Measurements from ENCODE around the gene ATAD2B.
"Not testable (repeated sequence)": the region's sequence is repeated elsewhere in the genome, so short reads cannot be mapped to it uniquely, and the experiment has no call there.

The ATAD2B gene

DNA sequence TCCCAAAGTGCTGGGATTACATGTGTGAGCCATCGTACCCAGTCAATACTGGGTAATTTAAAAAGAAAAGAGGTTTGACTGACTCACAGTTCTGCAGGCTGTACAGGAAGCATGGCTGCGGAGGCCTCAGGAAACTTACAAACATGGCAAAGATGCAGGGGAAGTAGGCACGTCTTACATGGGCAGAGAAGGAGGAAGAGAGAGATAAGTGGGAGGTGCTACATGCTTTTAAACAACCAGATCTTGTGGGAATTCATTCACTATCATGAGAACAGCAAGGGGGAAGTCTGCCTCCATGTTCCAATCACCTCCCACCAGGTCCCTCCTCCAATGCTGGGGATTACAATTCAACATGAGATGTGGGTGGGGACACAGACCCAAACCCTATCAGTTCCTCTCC is 192.5 kb downstream of the ATAD2B start:
- DNase-seq (ENCODE audit: low read depth), result no peak
- H3K4me3 ChIP-seq (ENCODE audit: low read length), result no peak overlapping the region
- TF ChIP-seq, protein P1, sequence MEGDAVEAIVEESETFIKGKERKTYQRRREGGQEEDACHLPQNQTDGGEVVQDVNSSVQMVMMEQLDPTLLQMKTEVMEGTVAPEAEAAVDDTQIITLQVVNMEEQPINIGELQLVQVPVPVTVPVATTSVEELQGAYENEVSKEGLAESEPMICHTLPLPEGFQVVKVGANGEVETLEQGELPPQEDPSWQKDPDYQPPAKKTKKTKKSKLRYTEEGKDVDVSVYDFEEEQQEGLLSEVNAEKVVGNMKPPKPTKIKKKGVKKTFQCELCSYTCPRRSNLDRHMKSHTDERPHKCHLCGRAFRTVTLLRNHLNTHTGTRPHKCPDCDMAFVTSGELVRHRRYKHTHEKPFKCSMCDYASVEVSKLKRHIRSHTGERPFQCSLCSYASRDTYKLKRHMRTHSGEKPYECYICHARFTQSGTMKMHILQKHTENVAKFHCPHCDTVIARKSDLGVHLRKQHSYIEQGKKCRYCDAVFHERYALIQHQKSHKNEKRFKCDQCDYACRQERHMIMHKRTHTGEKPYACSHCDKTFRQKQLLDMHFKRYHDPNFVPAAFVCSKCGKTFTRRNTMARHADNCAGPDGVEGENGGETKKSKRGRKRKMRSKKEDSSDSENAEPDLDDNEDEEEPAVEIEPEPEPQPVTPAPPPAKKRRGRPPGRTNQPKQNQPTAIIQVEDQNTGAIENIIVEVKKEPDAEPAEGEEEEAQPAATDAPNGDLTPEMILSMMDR (conservative IDR thresholded peaks at IDR 0.05; ENCODE audit: low read depth, low read length), result no peak

GRCh38 chr2:23723029-23723428 is 203.9 kb downstream of the ATAD2B start:
- H3K4me3 ChIP-seq (ENCODE audit: low read length); DNase-seq (ENCODE audit: low read depth): not testable (repeated sequence)

GRCh38 chr2:23722255-23722654 is 204.7 kb downstream of the ATAD2B start:
- no peak for DNase-seq (ENCODE audit: low read depth)
- TF ChIP-seq, protein P1 (conservative IDR thresholded peaks at IDR 0.05; ENCODE audit: low read depth, low read length), result no peak
- H3K4me3 ChIP-seq (ENCODE audit: low read length), result no peak overlapping the region

- H3K4me3 ChIP-seq (ENCODE audit: low read length), result no peak overlapping the region
- TF ChIP-seq, protein P1 (conservative IDR thresholded peaks at IDR 0.05; ENCODE audit: low read depth, low read length), result no peak
- DNase-seq (ENCODE audit: low read depth), result no peak
Observed at GRCh38 chr2:23721454-23721826, 205.5 kb downstream of the ATAD2B start.

GRCh38 chr2:23720705-23721453 is 206.0 kb downstream of the ATAD2B start:
- H3K4me3 ChIP-seq (ENCODE audit: low read length), result no peak overlapping the region
- TF ChIP-seq, protein P1 (conservative IDR thresholded peaks at IDR 0.05; ENCODE audit: low read depth, low read length), result no peak
- DNase-seq (ENCODE audit: low read depth), result no peak

DNA sequence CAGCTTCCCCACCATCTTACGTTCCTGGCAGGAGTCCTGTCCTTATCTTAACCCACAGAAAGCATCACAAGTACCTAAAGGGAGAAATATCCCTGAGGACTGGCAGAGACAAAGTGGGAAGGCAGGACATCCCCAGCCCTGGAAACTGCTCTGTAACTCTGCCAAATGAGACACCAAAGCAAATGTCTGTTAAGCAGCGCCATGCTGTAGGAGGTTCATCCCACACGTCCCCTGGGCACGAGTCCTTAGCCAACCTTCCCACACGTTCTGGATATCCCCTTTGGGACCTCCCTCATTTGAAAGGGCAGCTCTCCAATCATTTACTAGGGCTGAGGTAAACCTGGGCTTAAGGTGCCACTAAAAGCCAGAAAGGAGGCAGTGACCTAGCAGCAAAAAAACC is 207.2 kb downstream of the ATAD2B start:
- no peak for DNase-seq (ENCODE audit: low read depth)
- TF ChIP-seq, protein P1 (conservative IDR thresholded peaks at IDR 0.05; ENCODE audit: low read depth, low read length), result no peak
- no peak overlapping the region for H3K4me3 ChIP-seq (ENCODE audit: low read length)

DNA sequence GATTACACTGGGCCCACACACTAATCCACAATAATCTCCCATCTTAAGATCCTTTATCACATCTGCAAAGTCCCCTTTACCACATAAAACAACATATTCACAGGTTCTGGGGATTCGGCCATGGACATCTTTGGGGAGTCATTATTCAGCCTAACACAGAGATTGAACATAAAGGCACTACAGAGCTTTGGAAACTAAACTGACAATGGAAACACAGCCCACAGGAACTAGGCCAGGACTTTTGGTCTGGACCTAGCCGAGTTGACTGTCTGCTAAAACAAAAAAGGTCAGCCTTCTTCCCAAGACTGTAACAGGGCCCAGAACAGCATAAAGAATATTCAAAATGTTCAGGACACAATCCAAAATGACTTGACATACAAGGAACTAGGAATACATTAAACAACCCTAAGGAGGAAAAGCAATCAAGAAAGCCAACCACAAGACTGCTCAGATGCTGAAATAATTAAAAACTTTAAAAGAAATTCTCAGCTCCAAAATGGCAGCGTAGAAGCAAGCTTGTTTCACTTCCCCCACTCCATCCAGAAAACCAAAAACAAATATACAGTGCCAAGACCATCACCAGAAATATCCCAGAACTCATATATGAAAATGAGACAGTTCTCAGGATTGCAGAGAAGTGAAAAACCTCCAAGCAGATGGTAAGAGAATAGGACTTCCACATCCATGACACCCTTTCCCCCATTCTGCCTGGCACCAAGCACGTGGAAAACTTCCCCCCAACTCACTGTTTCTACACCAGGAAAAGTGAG is 207.8 kb downstream of the ATAD2B start:
- H3K4me3 ChIP-seq (ENCODE audit: low read length), result no peak overlapping the region
- TF ChIP-seq, protein P1 (conservative IDR thresholded peaks at IDR 0.05; ENCODE audit: low read depth, low read length), result no peak
- no peak for DNase-seq (ENCODE audit: low read depth)

All from retinal pigment epithelial cell (primary cell).